SU-DHL-6 (cell line): ENCODE results near the gene SLC12A8.

Experiments
- CTCF ChIP-seq: fragments of 200-600 bp; sonication (generic); IDR thresholded peaks from one replicate; pipeline ENCODE4 v1.5.1; 2017; ENCODE audit warnings: antibody characterized with exemption, mild to moderate bottlenecking, low read length, moderate library complexity; ENCODE audit not compliant: insufficient read depth, poor library complexity, severe bottlenecking
- EZH2phosphoT487 ChIP-seq: fragments of 200-600 bp; sonication (generic), shearing (Covaris generic); conservative IDR thresholded peaks from 2 replicates; pipeline ENCODE4 v1.6.1; 2018; ENCODE audit warnings: mild to moderate bottlenecking, antibody characterized with exemption, low read length, moderate library complexity, mixed read lengths

GRCh38 chr3:125102470-125102869 is 110.1 kb downstream of the SLC12A8 start:
- TF ChIP-seq CTCF = no peak
- no peak for TF ChIP-seq EZH2phosphoT487
